GM19035 (cell line): Measurements from ENCODE around the gene WDR13.
"Not testable (repeated sequence)": the region's sequence is repeated elsewhere in the genome, so short reads cannot be mapped to it uniquely, and the experiment has no call there.

Experiments
- ATAC-seq: cut with Tn5 transposase; IDR thresholded peaks from one replicate; pipeline ENCODE4 v1.9.1; 2021; ENCODE audit not compliant: unreplicated experiment

Gene WDR13

DNA sequence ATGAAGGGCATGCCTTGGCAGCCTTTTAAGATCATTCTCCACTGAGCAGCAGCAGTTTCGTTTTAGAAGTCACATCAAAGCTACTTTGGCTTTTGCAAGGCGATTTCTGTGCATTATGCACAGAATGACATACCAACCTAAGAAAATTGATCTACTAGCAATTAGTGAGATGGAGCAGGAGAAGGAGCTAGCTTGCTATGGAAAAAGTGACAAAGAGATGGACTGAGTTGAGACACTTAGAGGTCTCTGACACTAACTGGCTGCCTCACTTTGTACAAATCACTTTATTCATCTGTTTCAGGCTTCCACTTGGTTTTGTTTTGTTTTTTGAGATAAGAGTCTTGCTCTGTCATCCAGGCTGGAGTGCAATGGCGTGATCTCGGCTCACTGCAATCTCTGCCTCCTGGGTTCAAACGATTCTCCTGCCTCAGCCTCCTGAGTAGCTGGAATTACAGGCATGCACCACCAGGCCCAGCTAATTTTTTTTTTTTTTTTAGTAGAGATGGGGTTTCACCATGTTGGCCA, 54.8 kb downstream of the WDR13 start:
- not testable (repeated sequence) for ATAC-seq

- not testable (repeated sequence) for ATAC-seq
Observed at GRCh38 chrX:48654746-48655145, 57.5 kb downstream of the WDR13 start.
